ENCODE results near the gene GCN1. TPM values are rescaled to one million over a fixed set of nuclear protein-coding genes. Genes with fewer than 3 reads are reported as not detected.

The GCN1 gene
- total and polyA plus RNA-seq, 2 experiments from 2014 or later: 28.2 to 197 TPM

GRCh38 chr12:120230974-120231315, 36.4 kb upstream of the GCN1 start:
- TF ChIP-seq EZH2phosphoT487 (IDR thresholded peaks at IDR 0.05; ENCODE audit: low read depth, severe bottlenecking, unreplicated experiment): no peak
- no peak for TF ChIP-seq EZH2 (IDR thresholded peaks at IDR 0.05; ENCODE audit: borderline replicate concordance)
- no peak for TF ChIP-seq CTCF (IDR thresholded peaks at IDR 0.05; ENCODE audit: poor library complexity)
- no peak for DNase-seq (ENCODE audit: low spot score)
- Histone ChIP-seq H3K4me3 (no peak overlapping the region), H3K9me3 (ENCODE audit: low read depth) (no peaks in the 10 kb centered on the region), H3K79me2 (peaks cover 54% of the 10 kb centered on the region), H4K20me1 (ENCODE audit: insufficient read depth, poor library complexity, severe bottlenecking) (no peaks in the 10 kb centered on the region), H3K4me1 (ENCODE audit: insufficient read depth) (peaks cover 95% of the 10 kb centered on the region), H3K36me3 (replicated peaks; ENCODE audit: insufficient read depth, low read depth) (no peaks in the 10 kb centered on the region), H2AFZ (no peak overlapping the region), H3K4me2 (peak overlapping the region; percentile 80), H3K27ac (peak overlapping the region; percentile 99), H3K9me2 (replicated peaks; ENCODE audit: insufficient read depth) (no peaks in the 10 kb centered on the region), H3K27me3 (no peaks in the 10 kb centered on the region)
- WGBS (ENCODE audit: low lambda C conversion rate, missing lambda C conversion rate): 35% methylated on average over 6 of the region's 6 CpGs

- Histone ChIP-seq H3K9me3 (ENCODE audit: low read depth) (no peaks in the 10 kb centered on the region), H3K36me3 (replicated peaks; ENCODE audit: insufficient read depth, low read depth) (no peaks in the 10 kb centered on the region), H3K4me3 (no peak overlapping the region), H3K27ac (peak overlapping the region; percentile 99), H3K4me1 (ENCODE audit: insufficient read depth) (peaks cover 95% of the 10 kb centered on the region), H4K20me1 (ENCODE audit: insufficient read depth, poor library complexity, severe bottlenecking) (no peaks in the 10 kb centered on the region), H3K79me2 (peaks cover 54% of the 10 kb centered on the region), H3K27me3 (no peaks in the 10 kb centered on the region), H2AFZ (no peak overlapping the region), H3K4me2 (peak overlapping the region; percentile 80), H3K9me2 (replicated peaks; ENCODE audit: insufficient read depth) (no peaks in the 10 kb centered on the region)
- 15% methylated on average over 9 of the region's 9 CpGs for WGBS (ENCODE audit: low lambda C conversion rate, missing lambda C conversion rate)
- DNase-seq (ENCODE audit: low spot score): peak; percentile 94
- TF ChIP-seq EZH2phosphoT487 (IDR thresholded peaks at IDR 0.05; ENCODE audit: low read depth, severe bottlenecking, unreplicated experiment) (no peak), EZH2 (IDR thresholded peaks at IDR 0.05; ENCODE audit: borderline replicate concordance) (no peak), CTCF (IDR thresholded peaks at IDR 0.05; ENCODE audit: poor library complexity) (no peak)
These were observed 35.9 kb upstream of the GCN1 start for GRCh38 chr12:120230326-120230973.

GRCh38 chr12:120229487-120230325, 35.2 kb upstream of the GCN1 start:
- no peak overlapping the region for H3K4me3 ChIP-seq
- peak; percentile 63 for DNase-seq (ENCODE audit: low spot score)

GRCh38 chr12:120229071-120229486, 34.6 kb upstream of the GCN1 start:
- Histone ChIP-seq H3K36me3 (replicated peaks; ENCODE audit: insufficient read depth, low read depth) (no peaks in the 10 kb centered on the region), H3K4me2 (peak overlapping the region; percentile 80), H3K79me2 (peaks cover 52% of the 10 kb centered on the region), H4K20me1 (ENCODE audit: insufficient read depth, poor library complexity, severe bottlenecking) (no peaks in the 10 kb centered on the region), H2AFZ (no peak overlapping the region), H3K9me3 (ENCODE audit: low read depth) (no peaks in the 10 kb centered on the region), H3K9me2 (replicated peaks; ENCODE audit: insufficient read depth) (no peaks in the 10 kb centered on the region), H3K4me1 (ENCODE audit: insufficient read depth) (peaks cover 99% of the 10 kb centered on the region), H3K4me3 (no peak overlapping the region), H3K27ac (peak overlapping the region; percentile 99), H3K27me3 (no peaks in the 10 kb centered on the region)
- peak; percentile 93 for DNase-seq (ENCODE audit: low spot score)
- no peak for TF ChIP-seq EZH2phosphoT487 (IDR thresholded peaks at IDR 0.05; ENCODE audit: low read depth, severe bottlenecking, unreplicated experiment)
- no peak for TF ChIP-seq CTCF (IDR thresholded peaks at IDR 0.05; ENCODE audit: poor library complexity)
- TF ChIP-seq EZH2 (IDR thresholded peaks at IDR 0.05; ENCODE audit: borderline replicate concordance): no peak
- 26% methylated on average over 7 of the region's 7 CpGs for WGBS (ENCODE audit: low lambda C conversion rate, missing lambda C conversion rate)

More at GRCh38 chr12:120229487-120230325, 35.2 kb upstream of the GCN1 start:
- no peak for TF ChIP-seq EZH2 (IDR thresholded peaks at IDR 0.05; ENCODE audit: borderline replicate concordance)
- Histone ChIP-seq H4K20me1 (ENCODE audit: insufficient read depth, poor library complexity, severe bottlenecking) (no peaks in the 10 kb centered on the region), H3K36me3 (replicated peaks; ENCODE audit: insufficient read depth, low read depth) (no peaks in the 10 kb centered on the region), H3K4me2 (peak overlapping the region; percentile 80), H3K27me3 (no peaks in the 10 kb centered on the region), H3K9me2 (replicated peaks; ENCODE audit: insufficient read depth) (no peaks in the 10 kb centered on the region), H2AFZ (no peak overlapping the region), H3K4me1 (ENCODE audit: insufficient read depth) (peaks cover 97% of the 10 kb centered on the region), H3K79me2 (peaks cover 52% of the 10 kb centered on the region), H3K9me3 (ENCODE audit: low read depth) (no peaks in the 10 kb centered on the region), H3K27ac (peak overlapping the region; percentile 99)
- 38% methylated on average over 12 of the region's 12 CpGs for WGBS (ENCODE audit: low lambda C conversion rate, missing lambda C conversion rate)
